Gastrocnemius medialis (tissue), 4 donors: Measurements from ENCODE around the gene NKD1.

Experiments
- CTCF ChIP-seq, 5 experiments: fragments of 450-650 bp in 3 of 5; fragments of 200-600 bp in 2 of 5; sonication (generic) in 2 of 5; IDR thresholded peaks in 4 of 5; conservative IDR thresholded peaks in 1 of 5; 1 replicate in 4 of 5; 2 replicates in 1 of 5; pipeline ENCODE4 v1.5.1; 2016 to 2019; ENCODE audit warnings: antibody characterized with exemption in 5 of 5, mild to moderate bottlenecking in 3 of 5, moderate library complexity in 3 of 5
- POLR2A ChIP-seq, 2 donors: fragments of 450-650 bp; IDR thresholded peaks; one replicate each; pipeline ENCODE4 v1.6.1; 2017; ENCODE audit warnings: antibody characterized with exemption in 2 of 2, mild to moderate bottlenecking in 2 of 2, moderate library complexity in 2 of 2

DNA sequence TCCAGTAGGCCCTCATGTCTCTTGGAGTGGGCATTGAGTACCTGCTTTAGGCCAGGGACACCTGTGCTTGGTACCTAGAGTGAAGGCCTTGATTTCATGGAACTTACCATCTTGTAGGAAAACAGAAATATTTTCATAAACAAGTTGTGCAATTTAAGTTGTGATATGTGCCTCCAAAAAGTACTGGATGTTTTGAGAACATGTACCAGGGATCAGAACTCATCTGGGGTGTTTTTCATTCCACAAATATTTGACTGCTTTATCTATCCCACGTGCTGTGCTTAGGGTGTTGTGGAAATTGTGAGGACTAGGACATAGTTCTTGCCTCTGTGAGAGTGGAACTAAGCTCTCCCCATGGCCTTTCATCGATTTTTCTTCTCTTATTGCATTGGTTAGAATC lies 8.8 kb downstream of the NKD1 start:
- TF ChIP-seq CTCF (IDR thresholded peaks at IDR 0.05 in 4 of 5, conservative IDR thresholded peaks at IDR 0.05 in 1 of 5) (no peak), POLR2A (IDR thresholded peaks at IDR 0.05) (no peak)
